H9 (cell line): ENCODE results near the gene ASTN2. TPM values are rescaled to one million over a fixed set of nuclear protein-coding genes. Genes with fewer than 3 reads are reported as not detected.

Experiments
- DNase-seq: peaks from one replicate; pipeline ENCODE4 v3.0.0-alpha.2; 2017
- H2AFZ ChIP-seq: one replicate; pipeline ENCODE4 v1.6.1; 2013; ENCODE audit warnings: mild to moderate bottlenecking, low read length, control low read depth, moderate library complexity
- H2AK5ac ChIP-seq: 2 replicates; pipeline ENCODE4 v1.6.1; 2013; ENCODE audit warnings: low read length, control low read depth, mixed read lengths; ENCODE audit not compliant: insufficient read length
- H2BK120ac ChIP-seq: one replicate; pipeline ENCODE4 v1.6.1; 2013; ENCODE audit warnings: low read depth, mild to moderate bottlenecking, low read length, control low read depth, inconsistent platforms; ENCODE audit not compliant: poor library complexity, severe bottlenecking
- H2BK12ac ChIP-seq: 2 replicates; pipeline ENCODE4 v1.6.1; 2013; ENCODE audit warnings: low read length, control low read depth, mixed read lengths, low read depth; ENCODE audit not compliant: insufficient read length
- H2BK15ac ChIP-seq: 2 replicates; pipeline ENCODE4 v1.6.1; 2013; ENCODE audit warnings: low read depth, low read length, control low read depth
- H2BK20ac ChIP-seq: one replicate; pipeline ENCODE4 v1.6.1; 2013; ENCODE audit warnings: low read depth, mild to moderate bottlenecking, low read length, control low read depth, inconsistent platforms; ENCODE audit not compliant: poor library complexity, severe bottlenecking
- H2BK5ac ChIP-seq: 2 replicates; pipeline ENCODE4 v1.6.1; 2013; ENCODE audit warnings: low read length, control low read depth, mixed read lengths; ENCODE audit not compliant: insufficient read length
- H3K14ac ChIP-seq: 2 replicates; pipeline ENCODE4 v1.6.1; 2013; ENCODE audit warnings: low read length, control low read depth; ENCODE audit not compliant: insufficient read depth
- H3K18ac ChIP-seq: 2 replicates; pipeline ENCODE4 v1.6.1; 2013; ENCODE audit warnings: low read depth, mild to moderate bottlenecking, mixed read lengths, low read length, control low read depth; ENCODE audit not compliant: insufficient read length
- H3K23ac ChIP-seq: 2 replicates; pipeline ENCODE4 v1.6.1; 2013; ENCODE audit warnings: low read length, control low read depth, mixed read lengths, low read depth; ENCODE audit not compliant: insufficient read length
- H3K23me2 ChIP-seq: 2 replicates; pipeline ENCODE4 v1.6.1; 2013; ENCODE audit warnings: low read depth, mild to moderate bottlenecking, mixed read lengths, low read length, control low read depth; ENCODE audit not compliant: insufficient read length, poor library complexity, severe bottlenecking
- H3K27ac ChIP-seq: 2 replicates; pipeline ENCODE4 v1.5.1; 2013; ENCODE audit warnings: low read length, control low read depth, mixed read lengths, low read depth; ENCODE audit not compliant: insufficient read length
- H3K27me3 ChIP-seq: 2 replicates; pipeline ENCODE4 v1.6.1; 2013; ENCODE audit warnings: low read length, control low read depth, inconsistent platforms; ENCODE audit not compliant: insufficient read depth
- H3K4ac ChIP-seq: 2 replicates; pipeline ENCODE4 v1.6.1; 2013; ENCODE audit warnings: low read depth, mild to moderate bottlenecking, control low read depth, inconsistent platforms, low read length, moderate library complexity
- H3K4me1 ChIP-seq: 2 replicates; pipeline ENCODE4 v1.6.1; 2013; ENCODE audit warnings: low read length, control low read depth, inconsistent platforms; ENCODE audit not compliant: insufficient read depth
- H3K4me2 ChIP-seq: 2 replicates; pipeline ENCODE4 v1.6.1; 2013; ENCODE audit warnings: low read length, control low read depth, mixed read lengths; ENCODE audit not compliant: insufficient read length, insufficient read depth
- H3K56ac ChIP-seq: 2 replicates; pipeline ENCODE4 v1.6.1; 2013; ENCODE audit warnings: low read depth, mild to moderate bottlenecking, mixed read lengths, low read length, control low read depth; ENCODE audit not compliant: insufficient read length
- H3K79me1 ChIP-seq: 2 replicates; pipeline ENCODE4 v1.6.1; 2013; ENCODE audit warnings: low read depth, mild to moderate bottlenecking, moderate library complexity, low read length, control low read depth, inconsistent platforms; ENCODE audit not compliant: insufficient read depth, poor library complexity, severe bottlenecking
- H3K79me2 ChIP-seq: 2 replicates; pipeline ENCODE4 v1.6.1; 2013; ENCODE audit warnings: low read length, control low read depth, inconsistent platforms; ENCODE audit not compliant: insufficient read depth
- H3K9ac ChIP-seq: 2 replicates; pipeline ENCODE4 v1.6.1; 2013; ENCODE audit warnings: low read length, control low read depth, mixed read lengths; ENCODE audit not compliant: insufficient read length; ENCODE audit errors: extremely low read depth
- H3K9me3 ChIP-seq: one replicate; pipeline ENCODE4 v1.6.1; 2013; ENCODE audit warnings: low read depth, low read length, inconsistent platforms; ENCODE audit not compliant: control insufficient read depth
- H3T11ph ChIP-seq: one replicate; pipeline ENCODE4 v1.6.1; 2013; ENCODE audit warnings: mild to moderate bottlenecking, low read length, control low read depth, inconsistent platforms
- H4K20me1 ChIP-seq: one replicate; pipeline ENCODE4 v1.6.1; 2013; ENCODE audit not compliant: control insufficient read depth, insufficient read length, insufficient read depth
- H4K5ac ChIP-seq: 2 replicates; pipeline ENCODE4 v1.6.1; 2013; ENCODE audit warnings: low read depth, mild to moderate bottlenecking, mixed read lengths, low read length, control low read depth; ENCODE audit not compliant: insufficient read length
- H4K8ac ChIP-seq: replicated peaks from 2 replicates; pipeline ENCODE4 v1.6.1; 2013; ENCODE audit warnings: low read length, control low read depth, mixed read lengths, low read depth; ENCODE audit not compliant: insufficient read length
- H4K91ac ChIP-seq: 2 replicates; pipeline ENCODE4 v1.6.1; 2013; ENCODE audit warnings: low read depth, mild to moderate bottlenecking, moderate library complexity, mixed read lengths, low read length, control low read depth; ENCODE audit not compliant: insufficient read length
- H3K27ac Mint-ChIP-seq, 3 experiments: 2 replicates in 2 of 3; 3 replicates in 1 of 3; pipeline ENCODE4 v1.8.0; 2020 to 2021; ENCODE audit warnings: mixed read lengths in 3 of 3, mild to moderate bottlenecking in 1 of 3, moderate library complexity in 1 of 3
- H3K27me3 Mint-ChIP-seq: 2 replicates; pipeline ENCODE4 v1.8.0; 2021; ENCODE audit warnings: low read depth, mild to moderate bottlenecking, moderate library complexity, mixed read lengths
- H3K36me3 Mint-ChIP-seq, 3 experiments: 2 replicates in 2 of 3; 3 replicates in 1 of 3; pipeline ENCODE4 v1.8.0; 2020 to 2021; ENCODE audit warnings: low read depth in 3 of 3, mixed read lengths in 3 of 3; ENCODE audit not compliant: insufficient read depth in 1 of 3
- H3K4me1 Mint-ChIP-seq, 2 experiments: 2 replicates each; pipeline ENCODE4 v1.8.0; 2020; ENCODE audit warnings: mixed read lengths in 2 of 2
- H3K4me3 Mint-ChIP-seq, 2 experiments: 2 replicates in 1 of 2; 3 replicates in 1 of 2; pipeline ENCODE4 v1.8.0; 2020 to 2021; ENCODE audit warnings: mild to moderate bottlenecking in 2 of 2, mixed read lengths in 2 of 2, moderate library complexity in 1 of 2
- H3K9me3 Mint-ChIP-seq, 2 experiments: 2 replicates in 1 of 2; 3 replicates in 1 of 2; pipeline ENCODE4 v1.8.0; 2020; ENCODE audit warnings: mild to moderate bottlenecking in 2 of 2, mixed read lengths in 2 of 2, moderate library complexity in 1 of 2
- CTCF ChIP-seq: fragments of 200-600 bp; sonication (generic); conservative IDR thresholded peaks from 3 replicates; pipeline ENCODE4 v1.8.0; 2021; ENCODE audit warnings: antibody characterized with exemption, mild to moderate bottlenecking
- WGBS: extraction: QIAGEN DNeasy Blood & Tissue Kit; methylation state at CpG from one replicate; pipeline ENCODE4 v1.1.7; 2013; ENCODE audit warnings: missing lambda C conversion rate, low lambda C conversion rate, mixed read lengths; ENCODE audit not compliant: insufficient read length; ENCODE audit errors: extremely low coverage; 5-methylcytosine and 5-hydroxymethylcytosine counted together
- total RNA-seq: library from RNA; stranded (reverse); gene quantifications from 2 replicates; pipeline ENCODE4 v1.2.1, GENCODE V29; 2021

The ASTN2 gene
- total RNA-seq, 1 experiment from 2014 or later = 9.7 TPM

- TF ChIP-seq CTCF = no peak
- Histone ChIP-seq H3K4me2 (no peak overlapping the region), H3K79me1 (no peaks in the 10 kb centered on the region), H2BK120ac (no peak overlapping the region), H2BK12ac (no peak overlapping the region), H3K79me2 (no peaks in the 10 kb centered on the region), H4K8ac (no peak overlapping the region), H2BK15ac (no peak overlapping the region), H3K14ac (no peak overlapping the region), H3K9ac (no peak overlapping the region), H2BK5ac (no peak overlapping the region), H3K9me3 (no peaks in the 10 kb centered on the region), H2AK5ac (no peak overlapping the region), H3K4ac (no peak overlapping the region), H3K4me1 (no peaks in the 10 kb centered on the region), H3K23ac (no peak overlapping the region), H4K5ac (no peak overlapping the region), H4K20me1 (no peaks in the 10 kb centered on the region), H3T11ph (no peak overlapping the region), H3K18ac (no peak overlapping the region), H4K91ac (no peak overlapping the region), H2BK20ac (no peak overlapping the region), H3K27ac (no peak overlapping the region), H3K56ac (no peak overlapping the region), H3K27me3 (no peaks in the 10 kb centered on the region), H3K23me2 (no peaks in the 10 kb centered on the region), H2AFZ (no peak overlapping the region)
- no peak for DNase-seq
- Mint-ChIP-seq H3K27me3 (no peaks in the 10 kb centered on the region), H3K4me3 (no peak overlapping the region), H3K36me3 (no peaks in the 10 kb centered on the region), H3K27ac (no peak overlapping the region), H3K9me3 (no peaks in the 10 kb centered on the region), H3K4me1 (peaks cover 9 to 10% of the 10 kb centered on the region in 2 experiments)
- no CpG with 5 or more reads among the region's 2 CpGs for WGBS
These were observed 810.6 kb downstream of the ASTN2 start for GRCh38 chr9:116604251-116604650.
